Endothelial cell of umbilical vein (primary cell): ENCODE data around the gene FBN2. TPM values are rescaled to one million over a fixed set of nuclear protein-coding genes. Genes with fewer than 3 reads are reported as not detected.

ENCODE experiments used
- BruUV-seq: library from RNA; stranded (reverse); fragments of 400-500 nt; replicated peaks from 2 replicates; lab custom pipeline; 2021; lab: Mats Ljungman, UMichigan
- CTCF ChIA-PET: fragments of 300-600, 350-600 bp; sonication (Branson Sonifier 250); formaldehyde crosslinking; loops from one replicate; lab custom pipeline; 2021; ENCODE audit warnings: antibody characterized with exemption, inconsistent platforms; lab: Charles Lee
- POLR2A ChIA-PET: fragments of 300-600, 350-600 bp; sonication (Branson Sonifier 250); formaldehyde crosslinking; loops from one replicate; lab custom pipeline; 2021; ENCODE audit warnings: antibody characterized with exemption, inconsistent platforms; lab: Charles Lee
- DNase-seq: peaks from one replicate; pipeline ENCODE4 v3.0.0-alpha.2; 2011; ENCODE audit warnings: low read depth, low spot score
- FAIRE-seq: peaks from 2 replicates; lab custom pipeline; 2011; peaks lifted over from hg19 to GRCh38; lab: Jason Lieb, UNC
- H2AFZ ChIP-seq: 2 replicates; pipeline ENCODE4 v1.6.0; 2012; ENCODE audit warnings: low read depth, low read length, control low read depth, inconsistent platforms
- H3K27ac ChIP-seq: 2 replicates; pipeline ENCODE4 v1.5.1; 2011; ENCODE audit warnings: low read depth, mild to moderate bottlenecking, control low read depth, low read length, moderate library complexity; ENCODE audit not compliant: insufficient read depth
- H3K27me3 ChIP-seq, 2 experiments: 2 replicates each; pipeline versions ENCODE4 v1.6.0 to v1.6.1; 2011; ENCODE audit warnings: low read length in 2 of 2, mixed read lengths in 1 of 2; ENCODE audit not compliant: control insufficient read depth in 2 of 2, insufficient read depth in 2 of 2
- H3K36me3 ChIP-seq, 2 experiments: 2 replicates in 1 of 2; 3 replicates in 1 of 2; pipeline ENCODE4 v1.5.1; 2011; ENCODE audit warnings: low read length in 2 of 2, mild to moderate bottlenecking in 1 of 2, moderate library complexity in 1 of 2; ENCODE audit not compliant: control insufficient read depth in 2 of 2, insufficient read depth in 2 of 2; ENCODE audit errors: extremely low read depth in 1 of 2
- H3K4me1 ChIP-seq: 3 replicates; pipeline ENCODE4 v1.5.1; 2011; ENCODE audit warnings: mild to moderate bottlenecking, low read length; ENCODE audit not compliant: control insufficient read depth, insufficient read depth; ENCODE audit errors: extremely low read depth
- H3K4me2 ChIP-seq: 2 replicates; pipeline ENCODE4 v1.6.1; 2011; ENCODE audit warnings: low read length, control low read depth, mixed read lengths; ENCODE audit not compliant: insufficient read depth
- H3K4me3 ChIP-seq, 3 experiments: fragments of 200-600 bp in 1 of 3; sonication (generic), shearing (Covaris generic) in 1 of 3; replicated peaks in 1 of 3; 2 replicates each; pipeline ENCODE4 v1.5.1; 2011 to 2016; ENCODE audit warnings: control low read depth in 3 of 3, low read length in 3 of 3, mild to moderate bottlenecking in 2 of 3, inconsistent platforms in 1 of 3, low read depth in 1 of 3, moderate library complexity in 1 of 3; ENCODE audit not compliant: insufficient read depth in 1 of 3
- H3K79me2 ChIP-seq: 2 replicates; pipeline ENCODE4 v1.6.0; 2012; ENCODE audit warnings: low read length, inconsistent platforms; ENCODE audit not compliant: control insufficient read depth, insufficient read depth
- H3K9ac ChIP-seq: replicated peaks from 2 replicates; pipeline ENCODE3; 2011; ENCODE audit warnings: low read length, control low read depth; ENCODE audit not compliant: insufficient read depth; ENCODE audit errors: extremely low read depth
- H3K9me1 ChIP-seq: replicated peaks from 3 replicates; pipeline ENCODE4 v1.6.0; 2011; ENCODE audit warnings: mild to moderate bottlenecking, low read length; ENCODE audit not compliant: control insufficient read depth, insufficient read depth; ENCODE audit errors: extremely low read depth
- H3K9me3 ChIP-seq: replicated peaks from 2 replicates; pipeline ENCODE4 v1.5.1; 2012; ENCODE audit warnings: low read length, inconsistent platforms; ENCODE audit not compliant: control insufficient read depth, insufficient read depth
- H4K20me1 ChIP-seq: replicated peaks from 2 replicates; pipeline ENCODE3; 2011; ENCODE audit warnings: mild to moderate bottlenecking, low read length; ENCODE audit not compliant: control insufficient read depth, insufficient read depth; ENCODE audit errors: extremely low read depth
- EZH2 ChIP-seq: IDR thresholded peaks from 2 replicates; pipeline ENCODE4 v1.6.1; 2012; ENCODE audit warnings: borderline replicate concordance, low read depth, mild to moderate bottlenecking, moderate library complexity, low read length, inconsistent platforms; ENCODE audit not compliant: severe bottlenecking
- FOS ChIP-seq: IDR thresholded peaks from 2 replicates; pipeline ENCODE4 v1.6.1; 2011; ENCODE audit warnings: mild to moderate bottlenecking, low read length, moderate library complexity, borderline replicate concordance; ENCODE audit not compliant: insufficient read depth
- GATA2 ChIP-seq: IDR thresholded peaks from 2 replicates; pipeline ENCODE4 v1.7.0; 2011; ENCODE audit warnings: low read depth, mild to moderate bottlenecking, moderate library complexity, mixed read lengths, low read length; ENCODE audit not compliant: insufficient read length, insufficient read depth
- JUN ChIP-seq: IDR thresholded peaks from 2 replicates; pipeline ENCODE4 v1.6.1; 2011; ENCODE audit warnings: borderline replicate concordance, low read depth; ENCODE audit not compliant: insufficient read length, insufficient read depth
- MAX ChIP-seq: IDR thresholded peaks from 2 replicates; pipeline ENCODE4 v1.6.1; 2011; ENCODE audit not compliant: insufficient read depth, insufficient read length
- MYC ChIP-seq: IDR thresholded peaks from one replicate; pipeline ENCODE4 v1.6.1; 2011; ENCODE audit warnings: mild to moderate bottlenecking, low read depth, low read length
- POLR2A ChIP-seq: IDR thresholded peaks from 2 replicates; pipeline ENCODE4 v1.6.1; 2012; ENCODE audit warnings: low read depth, mild to moderate bottlenecking, control low read depth, low read length
- POLR2AphosphoS5 ChIP-seq: IDR thresholded peaks from 2 replicates; pipeline ENCODE4 v1.6.1; 2012; ENCODE audit warnings: low read depth, mild to moderate bottlenecking, control low read depth, low read length, moderate library complexity; ENCODE audit not compliant: insufficient read depth
- dilution Hi-C: fragments of 300-500 bp; cut with MboI; formaldehyde crosslinking; loops from one replicate; pipeline ENCODE4 v1.15.0; 2019; ENCODE audit warnings: low sequenced_read_pairs; ENCODE audit not compliant: extremely low pct_ligation_motif_present
- intact Hi-C: fragments of 100-400 bp; cut with micrococcal nuclease; formaldehyde crosslinking; loops from one replicate; pipeline ENCODE4 v1.10.0; 2022
- polyA plus RNA-seq, 4 experiments: library from polyadenylated mRNA; depleted of rRNA in 3 of 4; stranded (reverse) in 3 of 4; unstranded in 1 of 4; fragments of >200 nt; gene quantifications; 2 replicates each; pipeline versions ENCODE4 v1.2.1 to v1.2.3, GENCODE V29; 2011 to 2012; ENCODE audit warnings: missing spikeins in 1 of 4
- total RNA-seq: library from RNA; stranded (reverse); gene quantifications from 2 replicates; pipeline ENCODE4 v1.2.3, GENCODE V29; 2021
- TF ChIP-seq, protein P1 (sequence below), 2 donors: IDR thresholded peaks; 1 replicate in 1 of 2; 2 replicates in 1 of 2; pipeline ENCODE4 v1.5.1; 2011; ENCODE audit warnings: low read length in 2 of 2, mild to moderate bottlenecking in 2 of 2, moderate library complexity in 2 of 2, control low read depth in 1 of 2, inconsistent platforms in 1 of 2, low read depth in 1 of 2; ENCODE audit not compliant: insufficient read depth in 1 of 2; ENCODE audit errors: extremely low read depth in 1 of 2

FBN2 gene
- total and polyA plus RNA-seq, 2 donors (not counting 3 experiments of a cell fraction or from before 2014, with no cell fraction given): 21.8 to 57.4 TPM

DNA sequence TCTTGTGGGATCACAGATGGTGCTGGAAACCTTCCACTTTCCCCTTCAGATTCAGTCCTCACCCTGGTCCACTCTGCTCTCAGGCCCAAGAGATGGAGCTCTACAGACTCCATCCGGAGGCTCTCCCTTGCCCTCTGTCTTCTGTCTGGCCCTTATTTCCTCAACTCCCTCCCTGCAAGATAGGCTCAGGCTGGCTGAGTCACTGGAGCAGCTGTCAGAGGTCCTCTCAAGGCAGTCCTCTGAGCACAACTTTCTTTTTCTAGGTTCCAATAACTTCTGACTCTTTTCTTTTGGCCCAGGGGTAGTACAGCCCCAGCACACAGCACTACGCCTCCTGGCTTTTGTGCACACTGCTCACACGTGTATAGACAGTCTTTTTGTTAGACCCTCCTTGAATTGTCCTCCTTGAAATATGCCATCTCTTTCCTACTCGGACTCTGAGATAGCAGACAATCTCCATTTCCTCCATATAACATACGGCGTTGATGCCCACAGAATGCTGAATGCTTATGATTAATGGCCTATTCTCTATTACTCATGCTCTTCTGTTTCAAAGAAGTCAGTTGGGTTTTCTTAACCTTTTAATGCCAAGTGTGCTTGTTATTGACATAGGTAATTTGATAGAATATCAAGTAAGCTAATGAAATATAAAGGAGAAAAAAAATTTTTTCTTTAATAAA is 261.4 kb downstream of the FBN2 start:
- no peaks in the 10 kb centered on the region for H3K9me1 ChIP-seq
- CTCF ChIA-PET: no interaction called here
- POLR2A ChIA-PET: no interaction called here

More for the DNA sequence above, 261.4 kb downstream of the FBN2 start:
- DNase-seq (peak; percentile 16), FAIRE-seq (no peak)
- H3K9ac ChIP-seq: no peak overlapping the region
- H3K27ac ChIP-seq: no peak overlapping the region
- no peaks in the 10 kb centered on the region for H4K20me1 ChIP-seq
- no peaks in the 10 kb centered on the region for H3K4me1 ChIP-seq
- TF ChIP-seq, protein P1, sequence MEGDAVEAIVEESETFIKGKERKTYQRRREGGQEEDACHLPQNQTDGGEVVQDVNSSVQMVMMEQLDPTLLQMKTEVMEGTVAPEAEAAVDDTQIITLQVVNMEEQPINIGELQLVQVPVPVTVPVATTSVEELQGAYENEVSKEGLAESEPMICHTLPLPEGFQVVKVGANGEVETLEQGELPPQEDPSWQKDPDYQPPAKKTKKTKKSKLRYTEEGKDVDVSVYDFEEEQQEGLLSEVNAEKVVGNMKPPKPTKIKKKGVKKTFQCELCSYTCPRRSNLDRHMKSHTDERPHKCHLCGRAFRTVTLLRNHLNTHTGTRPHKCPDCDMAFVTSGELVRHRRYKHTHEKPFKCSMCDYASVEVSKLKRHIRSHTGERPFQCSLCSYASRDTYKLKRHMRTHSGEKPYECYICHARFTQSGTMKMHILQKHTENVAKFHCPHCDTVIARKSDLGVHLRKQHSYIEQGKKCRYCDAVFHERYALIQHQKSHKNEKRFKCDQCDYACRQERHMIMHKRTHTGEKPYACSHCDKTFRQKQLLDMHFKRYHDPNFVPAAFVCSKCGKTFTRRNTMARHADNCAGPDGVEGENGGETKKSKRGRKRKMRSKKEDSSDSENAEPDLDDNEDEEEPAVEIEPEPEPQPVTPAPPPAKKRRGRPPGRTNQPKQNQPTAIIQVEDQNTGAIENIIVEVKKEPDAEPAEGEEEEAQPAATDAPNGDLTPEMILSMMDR (IDR thresholded peaks at IDR 0.05; ENCODE audit: extremely low read depth in 1 of 2, insufficient read depth in 1 of 2, low read depth in 1 of 2, low read length in 2 of 2): no peak
- TF ChIP-seq MYC: no peak
- no peak for TF ChIP-seq JUN
- TF ChIP-seq GATA2: no peak
- TF ChIP-seq FOS: no peak
- no peak for TF ChIP-seq POLR2AphosphoS5
- no peak for TF ChIP-seq POLR2A
- no peak for TF ChIP-seq MAX
- TF ChIP-seq EZH2: no peak
- no peaks in the 10 kb centered on the region for H3K27me3 ChIP-seq
- no peaks in the 10 kb centered on the region for H3K79me2 ChIP-seq
- BruUV-seq: no TSS peak
- H3K4me3 ChIP-seq: no peak overlapping the region
- no peaks in the 10 kb centered on the region for H3K9me3 ChIP-seq
- H3K36me3 ChIP-seq: no peaks in the 10 kb centered on the region
- intact Hi-C loops: no loop called here
- peak overlapping the region; percentile 8 for H2AFZ ChIP-seq
- dilution Hi-C loops: no loop called here
- H3K4me2 ChIP-seq: no peak overlapping the region
